Activated naive CD4-positive, alpha-beta T cell treated with anti-CD3 and anti-CD28 coated beads, Interleukin-2, amount 50 U/mL, for 24 hours (primary cell): ENCODE data around the gene SYT7.

Experiments
- H3K27ac Mint-ChIP-seq: one replicate; pipeline ENCODE4 v1.8.0; 2021; ENCODE audit warnings: mild to moderate bottlenecking, mixed read lengths
- H3K27me3 Mint-ChIP-seq: one replicate; pipeline ENCODE4 v1.8.0; 2021; ENCODE audit warnings: mixed read lengths
- H3K36me3 Mint-ChIP-seq: one replicate; pipeline ENCODE4 v1.8.0; 2021; ENCODE audit warnings: mixed read lengths
- H3K4me1 Mint-ChIP-seq: one replicate; pipeline ENCODE4 v1.8.0; 2021; ENCODE audit warnings: mixed read lengths
- H3K4me3 Mint-ChIP-seq: one replicate; pipeline ENCODE4 v1.8.0; 2021; ENCODE audit warnings: mild to moderate bottlenecking, mixed read lengths
- H3K9me3 Mint-ChIP-seq: one replicate; pipeline ENCODE4 v1.8.0; 2021; ENCODE audit warnings: mixed read lengths

The SYT7 gene

DNA sequence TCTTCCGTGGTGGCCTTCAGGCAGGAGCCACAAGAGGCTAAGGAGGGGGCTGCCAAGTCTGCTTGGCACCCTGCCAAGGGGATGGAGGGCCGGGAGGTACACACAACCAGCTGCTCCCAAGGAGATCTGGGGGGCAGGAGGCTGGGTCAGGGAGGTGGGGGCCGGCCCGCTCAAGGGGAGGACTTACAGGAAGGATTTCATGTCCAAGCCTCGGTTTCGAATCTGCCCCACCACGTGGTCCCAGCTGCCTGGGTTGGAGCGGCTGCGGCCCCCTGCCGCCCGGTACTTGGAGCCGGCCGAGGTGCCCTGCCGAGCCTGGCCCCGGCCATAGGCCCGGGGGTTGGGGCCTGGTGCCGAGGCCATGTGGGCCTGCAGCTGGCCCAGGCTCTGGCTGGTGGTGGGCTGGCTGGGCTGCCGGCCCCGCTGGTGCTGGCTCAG lies 38.8 kb downstream of the SYT7 start:
- Mint-ChIP-seq H3K4me1 (no peaks in the 10 kb centered on the region), H3K4me3 (no peak overlapping the region), H3K27me3 (peaks cover 9% of the 10 kb centered on the region), H3K9me3 (no peaks in the 10 kb centered on the region), H3K36me3 (no peaks in the 10 kb centered on the region), H3K27ac (no peak overlapping the region)

DNA sequence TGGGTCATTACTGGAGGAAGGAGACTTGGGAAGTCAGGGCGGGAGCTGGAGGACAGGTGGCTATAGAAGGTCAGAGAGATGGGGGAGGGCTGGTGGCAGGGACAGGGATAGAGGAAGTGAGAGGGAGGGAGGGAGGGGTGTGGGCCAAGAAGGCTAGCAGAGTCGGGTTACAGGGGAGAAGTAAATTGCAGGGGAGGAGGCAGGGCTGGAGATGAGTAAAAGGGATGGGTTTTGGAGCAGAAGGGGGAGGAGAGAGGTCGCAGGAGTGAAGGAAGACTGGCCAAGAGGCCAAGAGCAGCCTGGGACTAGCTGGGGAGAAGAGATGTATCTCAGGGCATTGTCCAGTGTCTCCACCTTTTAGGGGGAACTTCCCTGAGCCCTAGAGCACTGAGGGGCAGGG lies 39.3 kb downstream of the SYT7 start:
- Mint-ChIP-seq H3K9me3 (no peaks in the 10 kb centered on the region), H3K27ac (no peak overlapping the region), H3K27me3 (peaks cover 9% of the 10 kb centered on the region), H3K36me3 (no peaks in the 10 kb centered on the region), H3K4me3 (no peak overlapping the region), H3K4me1 (no peaks in the 10 kb centered on the region)

DNA sequence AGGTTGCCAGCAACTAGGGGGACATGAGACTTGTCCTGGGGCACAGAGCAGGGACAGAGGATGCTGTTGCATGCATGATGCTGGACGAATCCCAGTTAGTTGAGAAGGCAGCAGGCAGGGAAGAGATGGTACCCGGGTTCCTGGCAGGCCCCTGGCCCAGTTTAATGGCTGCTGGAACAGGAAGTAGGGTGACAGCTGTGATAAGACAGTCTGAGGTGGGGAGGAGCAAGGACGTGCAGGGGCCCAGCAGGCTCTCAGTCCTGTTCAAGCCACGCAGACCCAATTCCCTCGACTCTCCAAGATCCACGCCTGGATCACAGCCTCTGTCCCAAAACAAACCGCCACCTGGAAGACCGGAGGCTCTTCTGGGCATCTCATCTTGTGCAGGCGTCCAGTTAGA lies 40.3 kb downstream of the SYT7 start:
- Mint-ChIP-seq H3K4me1 (no peaks in the 10 kb centered on the region), H3K27me3 (peaks cover 6% of the 10 kb centered on the region), H3K4me3 (no peak overlapping the region), H3K9me3 (no peaks in the 10 kb centered on the region), H3K27ac (no peak overlapping the region), H3K36me3 (no peaks in the 10 kb centered on the region)

DNA sequence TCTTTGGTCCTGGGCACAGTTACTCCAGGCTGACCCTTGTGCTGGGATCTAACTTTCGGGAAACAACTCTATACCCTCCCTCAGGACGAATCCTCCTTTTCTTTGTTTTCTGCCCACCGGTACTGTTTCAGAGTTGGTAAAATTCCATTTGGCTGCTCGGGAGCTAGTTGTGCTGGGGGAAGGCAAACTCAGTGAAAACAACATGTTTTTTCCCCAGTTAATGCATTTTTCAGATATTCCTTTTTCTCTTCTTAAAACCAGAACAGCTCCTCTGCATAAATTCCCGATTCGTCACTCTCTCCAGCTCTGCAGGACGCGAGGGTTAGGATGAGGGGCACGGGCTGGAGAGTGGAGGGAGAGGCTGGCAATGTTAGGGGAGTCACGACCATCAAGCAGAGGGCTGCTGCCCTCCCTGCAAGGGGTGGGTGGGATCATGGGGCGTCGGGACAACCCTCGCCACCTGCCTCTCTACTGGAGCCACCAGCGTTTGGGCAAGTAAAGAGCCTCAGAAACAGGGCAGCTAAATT lies 41.0 kb downstream of the SYT7 start:
- no peaks in the 10 kb centered on the region for H3K36me3 Mint-ChIP-seq
- H3K4me1 Mint-ChIP-seq = no peaks in the 10 kb centered on the region
- H3K27me3 Mint-ChIP-seq = peaks cover 2% of the 10 kb centered on the region
- no peak overlapping the region for H3K4me3 Mint-ChIP-seq
- H3K27ac Mint-ChIP-seq = no peak overlapping the region
- H3K9me3 Mint-ChIP-seq = no peaks in the 10 kb centered on the region

DNA sequence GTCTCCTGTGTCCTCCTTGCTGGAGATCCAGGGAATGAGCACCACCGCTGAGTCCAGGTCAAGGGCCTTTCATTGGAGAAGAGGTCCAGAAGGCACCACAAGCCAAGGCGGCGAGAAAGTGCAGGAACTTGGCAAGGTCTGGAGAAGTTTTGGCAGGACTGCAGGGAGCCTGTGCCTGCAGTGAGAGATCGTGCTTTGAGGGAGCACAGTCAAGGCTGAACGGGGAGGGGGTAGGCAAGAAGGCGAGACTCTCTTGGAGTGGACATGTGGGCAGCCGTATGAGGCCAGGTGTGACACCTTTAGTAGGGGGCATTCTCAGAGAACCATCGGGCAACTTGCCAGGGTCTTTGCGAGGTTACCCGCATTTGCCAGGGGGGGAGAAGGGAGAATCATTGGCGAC lies 41.9 kb downstream of the SYT7 start:
- H3K9me3 Mint-ChIP-seq = no peaks in the 10 kb centered on the region
- H3K27me3 Mint-ChIP-seq = peaks cover 2% of the 10 kb centered on the region
- no peaks in the 10 kb centered on the region for H3K36me3 Mint-ChIP-seq
- H3K27ac Mint-ChIP-seq = no peak overlapping the region
- no peak overlapping the region for H3K4me3 Mint-ChIP-seq
- no peaks in the 10 kb centered on the region for H3K4me1 Mint-ChIP-seq

DNA sequence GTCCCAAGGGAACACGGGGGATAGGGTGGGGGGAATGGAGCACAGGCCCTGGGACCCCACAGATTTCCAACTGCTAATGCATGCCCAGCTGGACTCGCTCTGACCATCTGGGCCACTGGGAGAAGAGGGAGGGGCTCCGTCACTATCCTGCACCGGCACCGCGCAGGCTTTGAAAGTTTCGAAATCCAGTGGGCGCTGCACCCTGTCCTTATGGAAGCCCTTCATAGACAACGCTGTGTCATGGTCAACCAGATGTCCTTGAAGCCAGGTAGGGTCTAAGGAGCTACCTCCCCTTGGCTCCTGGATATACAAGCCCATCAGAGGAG lies 42.3 kb downstream of the SYT7 start:
- Mint-ChIP-seq H3K9me3 (no peaks in the 10 kb centered on the region), H3K27ac (no peak overlapping the region), H3K4me1 (no peaks in the 10 kb centered on the region), H3K27me3 (peaks cover 4% of the 10 kb centered on the region), H3K4me3 (no peak overlapping the region), H3K36me3 (no peaks in the 10 kb centered on the region)

DNA sequence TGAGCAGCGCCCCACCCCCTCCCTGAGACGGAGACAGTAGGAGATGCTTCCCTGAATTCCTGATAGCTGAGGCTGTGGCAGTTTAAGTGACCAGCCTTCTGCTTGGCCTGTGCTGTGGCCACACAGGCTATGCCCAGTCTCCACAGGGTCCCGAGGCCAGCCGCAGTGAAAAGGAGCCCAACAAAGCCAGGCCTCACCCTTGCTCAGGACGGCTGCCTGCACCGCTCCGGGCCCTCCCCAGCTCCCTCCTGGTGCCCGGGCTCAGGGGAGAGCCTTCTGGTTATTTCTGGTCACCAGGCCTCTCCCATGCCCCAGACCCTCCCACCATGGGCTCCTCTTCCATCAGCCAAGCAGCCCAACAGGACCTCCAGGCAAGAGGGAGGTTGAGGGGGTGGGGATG lies 43.5 kb downstream of the SYT7 start:
- H3K9me3 Mint-ChIP-seq = no peaks in the 10 kb centered on the region
- no peak overlapping the region for H3K4me3 Mint-ChIP-seq
- H3K27ac Mint-ChIP-seq = no peak overlapping the region
- peaks cover 5% of the 10 kb centered on the region for H3K27me3 Mint-ChIP-seq
- no peaks in the 10 kb centered on the region for H3K36me3 Mint-ChIP-seq
- H3K4me1 Mint-ChIP-seq = no peaks in the 10 kb centered on the region

DNA sequence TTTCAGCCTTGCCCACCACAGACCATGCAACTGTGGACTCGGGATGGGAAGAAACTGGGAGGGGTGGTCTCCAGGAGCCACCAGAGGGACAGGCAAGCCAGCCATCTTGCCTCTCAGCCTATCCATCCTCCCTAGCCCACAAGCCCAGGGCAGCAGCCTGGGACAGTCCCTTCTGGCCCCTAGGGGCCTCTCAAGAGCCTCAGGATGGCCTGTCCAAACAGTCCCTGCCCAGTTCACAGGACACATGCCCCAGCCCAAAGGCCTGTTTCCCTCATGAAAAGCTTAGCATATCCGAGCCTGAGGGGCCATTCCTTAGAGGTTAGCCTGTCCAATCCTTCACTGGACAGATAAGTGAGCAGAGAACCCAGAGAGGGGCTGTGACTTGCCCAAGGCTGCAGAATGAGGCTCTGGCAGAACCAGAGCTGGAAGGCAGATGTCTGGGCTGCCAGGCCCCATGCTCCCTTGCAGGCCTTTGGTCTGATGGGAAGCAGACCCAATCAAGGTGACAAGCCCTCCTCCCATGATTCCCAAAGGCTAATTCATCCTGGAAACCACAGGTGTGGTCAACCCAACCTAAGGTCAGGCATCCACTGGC lies 44.1 kb downstream of the SYT7 start:
- Mint-ChIP-seq H3K27me3 (peaks cover 5% of the 10 kb centered on the region), H3K36me3 (no peaks in the 10 kb centered on the region), H3K27ac (no peak overlapping the region), H3K4me1 (no peaks in the 10 kb centered on the region), H3K4me3 (no peak overlapping the region), H3K9me3 (no peaks in the 10 kb centered on the region)

DNA sequence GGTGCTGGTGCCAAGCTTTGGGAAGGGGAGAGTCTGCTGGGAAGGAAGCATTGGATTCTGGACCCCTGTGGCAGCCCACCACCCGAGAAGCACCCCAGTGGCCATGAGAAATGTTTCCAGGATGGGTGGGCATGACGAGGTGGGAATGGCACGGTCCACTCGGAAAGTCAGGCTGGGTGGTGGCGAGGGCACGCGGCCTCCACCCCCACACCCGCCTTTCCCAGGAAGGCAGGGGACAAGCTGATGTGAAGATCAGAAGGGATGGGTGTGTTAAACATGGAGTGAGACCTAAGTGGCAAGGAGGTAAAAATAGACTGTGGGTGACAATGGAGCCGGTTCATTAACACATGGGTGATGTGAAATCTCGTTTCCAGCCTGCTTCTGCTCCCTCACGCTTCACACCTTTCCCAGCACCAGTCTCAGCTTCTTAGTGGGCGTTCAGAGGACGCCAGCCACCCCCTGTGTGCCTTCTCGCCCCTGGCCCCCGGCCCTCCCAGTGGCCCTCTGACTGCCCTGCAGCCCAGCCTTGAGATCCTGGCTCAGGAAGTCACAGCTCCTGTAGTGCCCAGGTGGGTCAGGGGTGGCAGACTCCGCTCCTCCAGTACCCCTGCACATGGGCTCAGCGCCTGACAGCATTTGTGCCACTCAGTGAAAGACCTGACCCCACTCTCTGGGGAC lies 44.7 kb downstream of the SYT7 start:
- Mint-ChIP-seq H3K27me3 (peaks cover 4% of the 10 kb centered on the region), H3K36me3 (no peaks in the 10 kb centered on the region), H3K4me1 (no peaks in the 10 kb centered on the region)

DNA sequence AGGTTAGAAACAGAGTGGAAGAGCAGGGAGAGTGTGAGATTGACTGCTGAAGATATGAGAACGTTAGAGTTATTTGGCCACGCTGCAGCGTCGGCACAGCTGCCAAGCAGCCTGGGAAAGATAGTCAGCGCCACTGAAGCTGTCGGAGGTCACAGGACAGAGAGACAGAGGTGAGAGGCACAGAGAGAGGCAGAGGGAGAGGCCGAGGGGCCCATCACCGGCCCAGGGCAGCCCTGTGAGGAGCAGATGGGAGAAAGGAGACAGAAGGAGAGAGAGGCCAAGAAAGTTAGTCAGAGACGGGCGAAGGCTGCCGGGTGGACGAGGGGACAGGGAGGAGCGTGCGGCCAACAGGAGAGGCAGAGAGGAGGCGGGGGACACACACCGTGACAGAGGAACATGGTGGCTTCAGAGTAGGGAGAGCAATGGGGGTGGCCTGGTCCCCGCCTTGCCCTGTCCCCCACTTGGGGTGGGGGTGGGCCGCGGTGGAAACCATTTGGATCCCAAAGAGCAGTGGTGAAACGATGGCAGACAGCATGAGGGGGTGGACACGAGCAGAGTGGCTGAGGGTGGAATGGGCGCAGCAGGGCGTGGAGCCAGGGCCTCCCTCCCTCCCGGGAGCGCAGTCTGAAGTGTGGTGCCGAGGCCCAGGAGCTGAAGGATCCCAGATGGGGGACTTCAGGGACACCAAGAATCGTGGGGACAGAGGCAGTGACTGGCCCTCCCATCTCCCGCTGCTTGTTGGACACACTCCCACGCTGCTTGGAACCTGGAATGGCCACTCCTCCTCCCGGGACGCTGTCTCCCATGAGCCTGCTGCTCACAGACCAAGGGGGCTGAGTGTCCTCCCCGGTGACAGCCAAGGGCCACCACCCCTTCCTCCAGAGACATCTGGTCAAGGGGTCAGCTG lies 45.7 kb downstream of the SYT7 start:
- no peaks in the 10 kb centered on the region for H3K4me1 Mint-ChIP-seq
- no peaks in the 10 kb centered on the region for H3K36me3 Mint-ChIP-seq
- H3K4me3 Mint-ChIP-seq = no peak overlapping the region
- no peak overlapping the region for H3K27ac Mint-ChIP-seq
- peaks cover 4% of the 10 kb centered on the region for H3K27me3 Mint-ChIP-seq
- H3K9me3 Mint-ChIP-seq = no peaks in the 10 kb centered on the region

More for the DNA sequence above, 44.7 kb downstream of the SYT7 start:
- no peak overlapping the region for H3K27ac Mint-ChIP-seq
- H3K9me3 Mint-ChIP-seq = no peaks in the 10 kb centered on the region
- no peak overlapping the region for H3K4me3 Mint-ChIP-seq

DNA sequence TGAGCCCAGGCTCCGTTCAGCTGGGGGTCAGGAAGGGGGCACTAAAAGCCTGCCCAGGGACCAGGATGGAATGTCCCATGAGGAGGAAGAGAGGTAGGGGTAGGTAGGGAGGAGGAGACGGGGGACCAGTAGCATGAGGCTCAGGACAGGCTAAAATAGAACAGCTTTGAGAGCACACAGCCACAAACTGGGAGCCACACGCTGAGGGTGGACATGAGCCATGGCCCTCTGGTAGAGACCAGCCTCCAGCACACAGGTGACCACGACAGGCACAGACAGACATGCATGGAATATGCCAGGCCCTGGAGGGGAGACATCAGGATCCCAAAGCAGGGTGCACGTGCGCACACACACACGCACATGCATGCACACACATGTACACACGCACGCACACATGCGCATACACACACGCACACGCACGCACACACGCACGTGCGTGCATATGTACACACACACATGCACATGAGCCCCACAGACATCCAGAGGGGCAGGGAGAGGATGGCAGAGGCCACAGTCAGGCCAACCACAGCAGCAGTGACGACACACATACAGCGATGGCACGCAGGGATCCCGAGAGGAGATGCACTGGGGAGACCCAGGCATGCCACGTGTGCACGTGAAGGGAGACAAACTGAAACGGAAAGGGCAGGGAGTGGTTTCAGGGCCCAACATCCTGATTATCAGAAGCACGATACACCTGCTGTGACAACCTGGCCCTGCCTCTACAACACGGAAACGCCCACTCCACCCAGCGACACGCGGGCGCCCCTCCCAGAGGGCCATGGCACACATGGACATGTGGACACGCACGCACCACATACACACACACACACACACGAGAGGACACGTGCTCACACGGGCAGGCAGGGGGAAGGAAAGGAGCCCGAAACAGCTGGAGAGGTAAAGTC lies 46.6 kb downstream of the SYT7 start:
- Mint-ChIP-seq H3K4me3 (no peak overlapping the region), H3K9me3 (no peaks in the 10 kb centered on the region), H3K4me1 (no peaks in the 10 kb centered on the region), H3K27me3 (peaks cover 4% of the 10 kb centered on the region), H3K27ac (no peak overlapping the region), H3K36me3 (no peaks in the 10 kb centered on the region)

DNA sequence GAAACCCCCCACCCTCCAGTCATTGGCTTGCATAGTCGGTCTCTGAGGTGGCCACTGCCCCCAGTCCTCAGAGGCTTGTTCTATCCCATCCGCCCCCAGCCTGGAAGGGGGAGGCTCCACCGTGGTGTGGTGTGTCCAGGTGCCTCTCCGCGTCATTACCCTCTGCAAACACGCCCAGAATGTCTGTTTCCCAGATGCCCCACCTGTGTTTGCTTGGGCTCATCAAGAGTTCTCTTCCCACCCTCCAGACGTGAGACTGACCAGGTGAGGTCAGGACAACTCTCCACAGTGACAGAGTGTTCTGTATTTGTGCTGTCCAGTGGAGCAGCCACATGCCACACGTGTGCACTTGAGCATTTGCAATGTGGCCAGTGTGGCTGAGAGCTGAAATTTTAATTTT lies 47.5 kb downstream of the SYT7 start:
- no peaks in the 10 kb centered on the region for H3K9me3 Mint-ChIP-seq
- peaks cover 4% of the 10 kb centered on the region for H3K27me3 Mint-ChIP-seq
- H3K36me3 Mint-ChIP-seq = no peaks in the 10 kb centered on the region
- H3K4me3 Mint-ChIP-seq = no peak overlapping the region
- H3K27ac Mint-ChIP-seq = no peak overlapping the region
- H3K4me1 Mint-ChIP-seq = no peaks in the 10 kb centered on the region

DNA sequence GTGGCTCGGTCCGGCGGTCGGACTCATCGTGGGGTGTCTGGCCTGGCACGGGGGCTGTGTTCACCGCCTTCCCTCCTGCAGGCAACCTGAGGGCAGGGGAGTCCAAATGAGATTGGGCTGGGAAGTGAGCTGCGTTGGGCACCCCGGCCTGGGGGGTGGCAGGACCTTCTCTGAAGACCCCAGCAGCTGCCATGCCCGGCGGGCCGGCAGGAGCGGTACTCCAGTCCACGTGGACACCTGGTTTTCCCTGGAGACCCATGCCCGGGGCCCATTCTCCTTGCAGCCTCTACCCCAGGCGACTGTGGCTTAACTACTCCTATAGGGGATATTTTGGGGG lies 47.9 kb downstream of the SYT7 start:
- Mint-ChIP-seq H3K4me3 (no peak overlapping the region), H3K9me3 (no peaks in the 10 kb centered on the region), H3K27me3 (peaks cover 4% of the 10 kb centered on the region), H3K4me1 (no peaks in the 10 kb centered on the region), H3K36me3 (no peaks in the 10 kb centered on the region), H3K27ac (no peak overlapping the region)

DNA sequence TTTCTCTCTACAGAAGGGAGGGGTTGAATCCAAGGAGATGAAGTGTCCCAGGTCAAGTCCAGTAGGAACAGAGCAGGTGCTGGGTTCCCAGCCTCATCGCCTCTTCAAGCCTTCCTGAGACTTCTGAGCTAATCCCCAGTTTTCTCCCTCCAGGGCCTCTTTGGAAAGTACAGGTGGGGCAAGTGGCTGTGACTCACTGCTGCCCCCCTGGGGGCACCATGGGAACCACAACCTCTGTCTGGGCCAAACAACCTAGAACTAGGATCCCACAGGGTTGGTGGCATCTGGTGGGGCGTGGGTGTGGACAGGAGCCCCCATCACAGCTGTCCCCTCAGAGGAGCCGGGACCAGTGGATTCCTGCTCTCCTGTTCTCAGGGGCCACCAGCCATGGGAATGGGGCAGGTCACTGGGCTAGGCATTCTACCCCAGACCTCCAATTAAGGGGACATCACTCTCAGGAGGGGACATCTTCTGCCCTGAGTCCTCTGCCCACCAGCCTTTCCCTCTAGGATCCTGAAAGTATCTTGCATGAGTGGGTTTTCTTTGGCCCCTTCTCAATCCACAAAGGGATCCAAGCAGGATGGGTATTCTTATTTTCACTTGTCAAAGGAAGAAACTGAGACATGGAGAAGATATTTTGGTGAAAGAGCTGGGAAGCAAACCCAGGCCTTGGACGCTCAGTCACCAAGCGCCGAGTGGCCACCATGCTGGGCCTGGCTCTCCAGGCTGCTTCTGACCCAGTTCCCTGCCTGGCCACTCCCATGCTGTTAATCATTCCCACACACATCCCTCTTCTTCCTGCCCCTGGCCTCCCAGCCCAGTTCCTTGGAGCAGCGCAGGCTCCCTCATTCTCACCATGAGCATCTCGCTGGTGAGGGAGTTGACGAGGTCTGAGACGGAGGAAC lies 48.5 kb downstream of the SYT7 start:
- Mint-ChIP-seq H3K4me1 (no peaks in the 10 kb centered on the region), H3K9me3 (no peaks in the 10 kb centered on the region), H3K27ac (no peak overlapping the region), H3K4me3 (no peak overlapping the region), H3K36me3 (no peaks in the 10 kb centered on the region), H3K27me3 (peaks cover 6% of the 10 kb centered on the region)
